HG03469 (cell line): ENCODE data around the gene GABRB3.

Experiments used
- ATAC-seq: cut with Tn5 transposase; IDR thresholded peaks from one replicate; pipeline ENCODE4 v1.9.1; 2021; ENCODE audit warnings: mild to moderate bottlenecking, moderate library complexity, moderate number of reproducible peaks; ENCODE audit not compliant: unreplicated experiment

Gene GABRB3

DNA sequence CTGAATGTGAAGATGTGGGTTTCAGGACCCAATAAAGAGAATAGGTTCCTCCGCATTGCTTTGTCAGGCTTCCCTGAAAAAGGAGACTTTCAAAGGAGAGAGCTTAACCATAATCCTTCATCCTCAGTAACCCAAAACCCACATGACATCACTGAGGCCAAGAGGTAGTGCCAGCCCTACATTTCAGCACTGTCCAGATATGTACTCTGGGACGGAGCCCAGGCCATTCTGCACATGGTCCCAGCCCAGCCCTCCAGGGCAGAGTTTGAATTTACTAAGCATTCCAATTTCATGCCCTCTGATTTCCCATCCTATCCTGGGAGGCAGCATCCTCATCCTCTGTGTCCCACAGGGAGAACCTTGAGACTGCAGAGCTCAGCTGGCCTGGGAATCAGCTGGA is 210.5 kb downstream of the GABRB3 start:
- no peak for ATAC-seq

DNA sequence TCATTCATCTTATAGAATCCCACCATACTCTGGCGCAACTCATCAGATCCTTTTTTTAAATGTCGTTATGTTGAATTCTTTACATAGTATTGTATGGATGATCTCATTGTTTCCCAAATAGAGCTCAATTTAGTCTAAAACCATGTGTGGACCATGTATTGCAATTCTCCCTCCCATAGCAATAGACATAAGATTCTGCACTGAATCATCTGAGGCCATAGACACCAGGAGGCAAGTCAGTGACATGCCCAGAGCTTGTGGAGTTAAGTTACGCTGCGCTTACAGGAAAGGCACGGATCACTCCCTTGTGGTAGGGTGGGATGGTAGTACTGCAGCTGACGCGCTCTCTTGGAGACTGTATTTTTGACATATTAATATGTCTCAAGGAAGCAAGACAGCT is 211.0 kb downstream of the GABRB3 start:
- no peak for ATAC-seq

DNA sequence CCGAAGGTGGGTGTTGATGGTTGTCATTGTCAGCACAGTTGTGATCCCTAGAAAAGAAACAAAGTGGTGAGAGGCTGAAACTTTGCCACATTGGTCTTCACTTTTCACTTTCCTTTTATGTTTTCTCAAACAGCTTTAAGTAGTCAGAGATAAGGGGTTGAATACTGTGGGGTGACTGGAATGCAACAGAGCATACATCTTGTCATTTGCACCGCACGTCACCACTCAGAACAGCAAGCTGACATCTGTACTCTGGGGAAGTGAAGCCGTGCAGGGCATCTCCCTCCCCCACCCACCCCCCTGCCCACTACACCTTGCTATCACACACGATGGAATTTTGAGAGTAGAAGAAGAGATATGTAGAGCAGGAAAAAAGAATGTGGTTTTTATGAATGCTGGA is 211.7 kb downstream of the GABRB3 start:
- no peak for ATAC-seq

DNA sequence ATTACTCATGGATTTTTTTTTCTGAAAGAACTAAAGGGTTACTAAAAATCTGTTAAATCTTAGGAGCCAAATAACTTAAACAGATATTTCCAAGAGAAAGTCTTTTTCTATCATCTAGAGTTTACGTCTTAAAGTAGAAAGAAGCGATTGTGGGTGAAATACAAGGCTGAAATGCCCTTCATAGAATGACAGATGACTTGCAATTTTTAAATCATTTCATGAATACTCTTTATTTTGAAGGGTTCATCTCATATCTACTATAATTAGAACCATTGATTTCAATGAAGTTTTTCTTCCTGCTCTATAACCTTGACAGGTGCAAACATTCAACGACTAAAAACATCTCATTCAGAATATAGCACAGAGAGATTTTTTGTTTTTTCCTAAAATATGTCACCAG is 217.0 kb downstream of the GABRB3 start:
- no peak for ATAC-seq

DNA sequence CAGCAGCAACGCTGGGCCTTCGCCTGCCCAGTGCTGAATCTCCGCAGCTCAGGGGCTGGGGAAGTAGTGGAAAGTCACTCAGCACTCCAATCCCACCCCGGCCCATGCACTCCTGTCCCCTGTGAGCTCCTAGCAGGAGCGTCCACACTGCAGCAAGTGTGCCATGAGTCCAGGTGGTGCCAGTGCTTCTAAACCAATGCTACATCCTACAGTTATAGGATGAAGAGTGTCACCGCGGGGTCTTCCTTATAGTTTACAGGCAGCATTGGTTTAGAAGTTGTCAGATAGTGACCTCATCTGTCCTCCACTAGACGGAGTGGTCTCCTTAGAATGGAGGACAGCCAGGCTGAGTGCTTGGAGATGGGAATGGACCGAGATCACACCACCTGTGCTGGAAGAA is 221.4 kb downstream of the GABRB3 start:
- no peak for ATAC-seq

DNA sequence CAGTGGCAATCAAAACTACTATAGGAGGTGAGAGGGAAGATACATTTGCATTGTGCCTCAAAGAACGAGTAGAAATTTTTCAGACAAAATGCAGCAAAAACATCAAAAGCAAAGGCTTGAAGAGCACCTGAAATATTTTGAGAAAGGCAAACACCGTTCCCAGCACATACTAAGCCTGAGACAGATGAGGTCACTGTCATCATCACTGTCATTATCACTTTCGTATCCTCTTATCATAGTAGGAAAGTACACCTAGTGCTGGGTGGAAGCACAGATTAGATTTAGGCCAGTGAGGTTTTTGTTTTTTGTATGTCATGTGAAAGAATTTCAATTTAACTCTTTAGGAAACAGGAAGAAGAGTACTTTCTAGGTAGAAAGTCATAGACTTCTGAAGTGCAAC is 222.0 kb downstream of the GABRB3 start:
- ATAC-seq, result no peak

DNA sequence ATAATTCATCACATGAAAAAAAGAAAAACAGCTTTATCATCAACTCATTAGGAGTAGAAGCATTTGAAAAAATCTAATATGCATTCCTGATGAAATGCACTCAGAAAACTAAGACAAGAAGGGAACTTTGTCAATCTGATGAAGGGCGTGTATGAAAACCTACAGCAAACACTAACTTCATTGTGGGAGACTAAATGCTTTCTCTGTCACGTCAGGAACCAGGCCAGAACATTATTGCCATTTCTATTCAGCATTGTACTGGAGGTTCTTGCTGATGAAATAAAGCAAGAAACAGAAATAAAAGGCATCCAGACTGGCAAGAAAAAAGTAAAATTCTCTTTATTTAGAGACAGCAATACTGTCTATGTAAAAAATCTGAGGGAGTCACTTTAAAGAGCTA is 235.2 kb downstream of the GABRB3 start:
- ATAC-seq, result no peak

DNA sequence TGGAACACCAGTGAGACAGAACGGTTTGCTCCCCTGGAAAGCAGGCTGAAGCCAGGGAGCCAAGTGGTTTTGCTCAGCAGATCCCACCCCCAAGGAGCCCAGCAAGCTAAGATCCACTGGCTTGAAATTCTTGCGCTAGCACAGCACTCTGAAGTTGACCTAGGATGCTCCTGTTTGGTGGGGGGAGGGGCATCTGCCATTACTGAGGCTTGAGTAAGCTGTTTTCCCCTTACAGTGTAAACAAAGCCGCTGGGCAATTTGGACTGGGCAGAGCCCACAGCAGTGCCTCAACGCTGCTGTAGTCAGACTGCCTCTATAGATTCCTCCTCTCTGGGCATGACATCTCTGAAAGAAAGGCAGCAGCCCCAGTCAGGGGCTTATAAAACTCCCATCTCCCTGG is 241.4 kb downstream of the GABRB3 start:
- no peak for ATAC-seq

DNA sequence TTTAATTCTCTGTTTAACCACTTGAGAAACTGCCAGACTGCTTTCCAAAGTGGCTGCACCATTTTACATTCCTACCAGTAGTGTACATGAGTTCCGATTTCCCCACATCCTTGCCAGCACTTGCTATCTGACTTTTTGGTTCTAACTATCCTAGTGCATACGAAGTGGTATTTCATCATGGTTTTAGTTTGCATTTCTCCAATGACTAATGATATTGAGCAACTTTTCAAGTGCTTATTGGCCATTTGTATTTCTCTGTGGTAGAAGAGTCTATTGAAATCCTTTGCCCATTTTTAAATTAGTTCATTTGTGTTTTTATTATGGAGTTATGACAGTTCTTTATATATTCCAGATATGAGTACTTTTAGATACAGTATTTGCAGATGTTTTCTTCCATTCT is 247.8 kb downstream of the GABRB3 start:
- no peak for ATAC-seq

DNA sequence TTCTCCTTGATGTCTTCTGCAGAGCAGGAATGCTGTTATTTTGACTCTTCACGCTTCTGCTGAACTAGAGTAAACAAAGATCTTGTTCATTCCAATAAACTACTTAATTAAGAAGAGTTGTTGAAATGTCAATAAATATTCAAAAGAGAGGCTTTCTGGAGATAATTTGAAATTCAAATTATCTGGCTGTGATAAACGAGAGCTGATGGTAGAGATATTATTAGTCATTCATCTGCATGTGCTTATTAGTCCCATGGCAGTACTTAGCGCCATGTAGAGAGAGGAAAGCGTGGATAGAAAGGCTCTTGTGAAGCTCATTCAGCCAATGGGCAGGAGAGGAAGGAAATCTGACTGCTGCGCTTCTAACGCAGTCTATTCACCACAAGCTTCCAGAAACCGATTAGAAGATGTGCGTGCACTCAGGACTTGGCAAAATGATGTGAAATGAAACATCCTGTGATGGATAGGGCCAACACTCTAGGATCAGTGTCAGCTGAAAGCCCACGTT is 251.1 kb downstream of the GABRB3 start:
- no peak for ATAC-seq

DNA sequence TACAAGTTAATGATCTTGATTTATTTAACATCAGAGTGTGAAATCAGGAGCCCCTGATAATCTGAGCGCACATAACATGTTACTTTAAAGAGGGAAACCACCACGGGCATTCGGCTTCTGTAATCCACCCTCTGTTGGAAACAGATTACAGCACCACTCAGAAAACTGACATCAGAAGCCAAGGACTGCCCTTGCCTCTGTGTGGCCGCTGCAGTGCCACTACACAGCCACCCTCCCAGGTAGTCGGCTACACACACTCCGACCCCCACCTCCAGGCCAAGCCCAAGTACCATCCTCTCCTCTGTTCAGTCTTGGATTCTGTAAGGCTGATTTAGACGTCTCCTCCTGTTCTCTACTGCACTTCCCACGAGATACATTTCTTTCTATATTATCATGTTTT is 251.7 kb downstream of the GABRB3 start:
- no peak for ATAC-seq

DNA sequence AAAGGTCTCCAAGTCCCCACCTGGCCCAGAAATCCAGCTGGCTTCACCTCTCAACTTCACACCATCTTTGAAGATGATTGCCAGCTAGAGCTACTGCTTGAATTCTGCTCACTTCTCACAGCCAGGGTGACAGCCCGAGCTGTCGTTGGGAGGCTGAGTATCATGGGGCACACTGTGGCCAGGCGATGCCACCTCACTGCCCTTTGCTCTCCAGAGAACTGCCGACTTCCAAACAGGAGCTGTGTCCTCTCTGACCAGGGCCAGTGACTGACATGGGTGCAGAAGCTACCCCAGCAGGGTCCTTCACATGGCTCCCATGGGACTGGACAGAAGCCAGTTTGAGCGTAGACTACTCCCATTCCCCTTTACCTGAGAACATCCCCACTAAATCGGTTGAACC is 254.0 kb downstream of the GABRB3 start:
- ATAC-seq, result no peak

DNA sequence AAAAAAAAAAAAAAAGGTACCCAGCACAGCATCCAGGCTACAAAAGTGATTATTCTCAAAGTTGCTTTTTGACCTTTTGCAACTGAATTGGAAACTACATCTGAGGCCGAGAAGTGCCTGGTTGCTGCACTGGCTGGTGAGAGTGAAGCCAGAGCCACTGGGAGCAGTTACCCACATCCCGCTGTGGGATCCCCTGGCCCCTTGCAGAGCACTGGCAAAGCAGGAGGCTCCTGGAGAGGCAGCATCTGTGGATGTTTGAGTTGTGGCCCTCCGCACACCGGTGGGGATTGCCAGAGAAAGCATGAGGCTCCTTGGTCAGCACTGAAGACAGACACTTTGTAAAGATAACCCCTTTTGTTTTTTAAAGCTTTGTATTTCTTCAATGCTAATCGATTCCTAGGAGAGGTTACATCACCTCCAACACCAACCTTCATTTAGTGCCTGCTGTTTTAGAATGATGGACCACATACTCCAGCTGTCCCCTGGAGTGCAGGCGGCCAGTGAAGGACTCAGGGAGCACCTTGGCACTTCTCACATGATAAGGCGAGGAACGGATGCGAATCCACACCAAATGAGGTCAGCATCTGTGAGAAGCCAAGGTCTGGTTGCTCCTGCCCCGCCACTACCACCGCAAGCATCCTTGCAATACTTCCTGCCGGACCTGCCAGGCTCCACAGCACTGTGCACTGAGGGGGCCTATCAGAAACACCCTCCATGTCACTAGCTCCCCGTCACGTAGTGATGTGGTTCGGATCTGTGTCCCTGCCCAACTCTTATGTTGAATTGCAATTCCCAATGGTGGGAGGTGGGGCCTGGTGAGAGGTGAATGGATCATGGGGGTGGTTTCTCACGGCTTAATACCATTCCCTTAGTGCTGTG is 256.5 kb downstream of the GABRB3 start:
- no peak for ATAC-seq

DNA sequence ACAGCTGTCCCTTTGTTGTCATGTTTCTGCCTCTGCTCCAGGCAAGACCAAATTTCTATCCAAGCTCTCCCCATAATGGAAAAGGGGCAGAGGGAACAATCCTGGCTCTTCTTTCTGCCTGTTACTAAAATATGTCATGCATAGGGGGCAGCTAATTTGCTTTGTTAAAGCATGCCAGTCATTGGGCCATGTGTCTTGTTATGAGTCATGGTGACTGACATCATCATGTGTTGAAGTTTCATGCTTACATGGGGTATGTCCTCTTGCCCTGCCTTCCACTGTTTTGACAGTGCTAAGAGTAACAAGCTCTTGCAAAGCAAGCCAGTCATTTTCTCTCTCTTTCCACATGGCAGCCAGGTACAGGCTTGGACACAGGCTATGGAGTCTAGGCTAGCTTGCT is 268.9 kb downstream of the GABRB3 start:
- ATAC-seq, result no peak
